H1 (cell line): ENCODE measurements around the gene IKZF1. TPM values are rescaled to one million over a fixed set of nuclear protein-coding genes. Genes with fewer than 3 reads are reported as not detected.

Experiments
- CTCF ChIA-PET: fragments of 300-600 bp; sonication (Branson Sonifier 250); formaldehyde crosslinking; loops from one replicate; lab custom pipeline; 2021; ENCODE audit not compliant: partially characterized antibody; lab: Charles Lee
- POLR2A ChIA-PET: fragments of 300-600 bp; sonication (Branson Sonifier 250); formaldehyde crosslinking; loops from one replicate; lab custom pipeline; 2021; ENCODE audit warnings: inconsistent platforms; ENCODE audit not compliant: partially characterized antibody; lab: Charles Lee
- DNase-seq, 2 experiments: peaks; one replicate each; pipeline versions ENCODE4 v3.0.0 to v3.0.0-alpha.2; 2010 to 2022; ENCODE audit warnings: low spot score in 2 of 2, low read depth in 1 of 2, mixed read lengths in 1 of 2
- FAIRE-seq: peaks from 2 replicates; lab custom pipeline; 2011; peaks lifted over from hg19 to GRCh38; lab: Jason Lieb, UNC
- H2AFZ ChIP-seq: 2 replicates; pipeline ENCODE4 v1.8.1; 2012; ENCODE audit warnings: low read length, inconsistent platforms
- H2AK5ac ChIP-seq: 2 replicates; pipeline ENCODE4 v1.6.1; 2013; ENCODE audit warnings: low read depth, low read length
- H2BK120ac ChIP-seq: replicated peaks from 2 replicates; pipeline ENCODE3; 2013; ENCODE audit warnings: low read depth, low read length, inconsistent platforms
- H2BK12ac ChIP-seq: 2 replicates; pipeline ENCODE4 v1.6.1; 2013; ENCODE audit warnings: low read depth, low read length
- H2BK15ac ChIP-seq: 2 replicates; pipeline ENCODE4 v1.6.1; 2013; ENCODE audit warnings: low read length
- H2BK20ac ChIP-seq: 2 replicates; pipeline ENCODE4 v1.6.1; 2013; ENCODE audit warnings: low read length
- H2BK5ac ChIP-seq: 2 replicates; pipeline ENCODE4 v1.6.1; 2013; ENCODE audit warnings: low read depth, low read length
- H3K14ac ChIP-seq: 2 replicates; pipeline ENCODE4 v1.6.1; 2013; ENCODE audit warnings: inconsistent platforms; ENCODE audit not compliant: insufficient read length
- H3K18ac ChIP-seq: 2 replicates; pipeline ENCODE4 v1.6.1; 2013; ENCODE audit warnings: low read length; ENCODE audit errors: extremely low read depth
- H3K23ac ChIP-seq: 2 replicates; pipeline ENCODE4 v1.6.1; 2013; ENCODE audit warnings: inconsistent platforms; ENCODE audit not compliant: insufficient read length
- H3K23me2 ChIP-seq: 2 replicates; pipeline ENCODE4 v1.6.1; 2013; ENCODE audit warnings: low read depth, low read length
- H3K27ac ChIP-seq: 2 replicates; pipeline ENCODE4 v1.6.1; 2011; ENCODE audit warnings: low read depth, low read length, inconsistent platforms
- H3K27me3 ChIP-seq, 4 experiments: replicated peaks in 1 of 4; 1 replicate in 1 of 4; 2 replicates in 3 of 4; pipeline versions ENCODE4 v1.6.1 to v1.8.1; 2011 to 2013; ENCODE audit warnings: low read length in 3 of 4, mild to moderate bottlenecking in 3 of 4, inconsistent platforms in 2 of 4, mixed read lengths in 2 of 4, moderate library complexity in 1 of 4; ENCODE audit not compliant: control insufficient read depth in 3 of 4, insufficient read depth in 3 of 4; ENCODE audit errors: extremely low read depth in 1 of 4
- H3K36me3 ChIP-seq, 4 experiments: 2 replicates each; pipeline versions ENCODE4 v1.6.1 to v1.8.1; 2011 to 2013; ENCODE audit warnings: mild to moderate bottlenecking in 4 of 4, low read length in 3 of 4, moderate library complexity in 2 of 4, control low read depth in 1 of 4, inconsistent platforms in 1 of 4; ENCODE audit not compliant: insufficient read depth in 4 of 4, control insufficient read depth in 2 of 4
- H3K4ac ChIP-seq: replicated peaks from 2 replicates; pipeline ENCODE3; 2013; ENCODE audit warnings: low read length, low read depth, mixed read lengths, inconsistent platforms; ENCODE audit not compliant: insufficient read length
- H3K4me1 ChIP-seq, 4 experiments: replicated peaks in 1 of 4; 1 replicate in 1 of 4; 2 replicates in 3 of 4; pipeline versions ENCODE4 v1.6.1 to v1.8.1; 2011 to 2013; ENCODE audit warnings: low read length in 3 of 4, inconsistent platforms in 2 of 4, mixed read lengths in 1 of 4; ENCODE audit not compliant: insufficient read depth in 4 of 4, control insufficient read depth in 3 of 4
- H3K4me2 ChIP-seq, 2 experiments: 2 replicates each; pipeline versions ENCODE4 v1.6.1 to v1.8.1; 2011 to 2013; ENCODE audit warnings: low read depth in 2 of 2, low read length in 2 of 2, control low read depth in 1 of 2, inconsistent platforms in 1 of 2, mild to moderate bottlenecking in 1 of 2; ENCODE audit not compliant: insufficient read depth in 1 of 2
- H3K4me3 ChIP-seq, 4 experiments: fragments of 200-600, 300-600 bp in 1 of 4; sonication (generic), shearing (Covaris generic), sonication (Bioruptor Twin) in 1 of 4; 2 replicates each; pipeline versions ENCODE4 v1.5.1 to v1.8.1; 2011 to 2016; ENCODE audit warnings: low read length in 4 of 4, low read depth in 3 of 4, control low read depth in 2 of 4, inconsistent platforms in 2 of 4, mild to moderate bottlenecking in 2 of 4, mixed read lengths in 1 of 4, moderate library complexity in 1 of 4; ENCODE audit not compliant: insufficient read depth in 2 of 4; ENCODE audit errors: extremely low read depth in 1 of 4
- H3K56ac ChIP-seq: replicated peaks from 2 replicates; pipeline ENCODE3; 2013; ENCODE audit warnings: low read depth, mild to moderate bottlenecking, mixed read lengths, low read length, inconsistent platforms; ENCODE audit not compliant: insufficient read length
- H3K79me1 ChIP-seq: 2 replicates; pipeline ENCODE4 v1.6.1; 2013; ENCODE audit warnings: low read depth, low read length, control low read depth
- H3K79me2 ChIP-seq, 2 experiments: 2 replicates each; pipeline versions ENCODE4 v1.6.1 to v1.8.1; 2012 to 2013; ENCODE audit warnings: low read length in 2 of 2, mild to moderate bottlenecking in 2 of 2, inconsistent platforms in 1 of 2; ENCODE audit not compliant: insufficient read depth in 2 of 2, control insufficient read depth in 1 of 2
- H3K9ac ChIP-seq, 4 experiments: replicated peaks in 1 of 4; 1 replicate in 1 of 4; 2 replicates in 3 of 4; pipeline versions ENCODE4 v1.6.1 to v1.8.1; 2011 to 2013; ENCODE audit warnings: low read depth in 3 of 4, low read length in 3 of 4, control low read depth in 2 of 4, mild to moderate bottlenecking in 2 of 4, moderate library complexity in 2 of 4, inconsistent platforms in 1 of 4; ENCODE audit errors: extremely low read depth in 1 of 4
- H3K9me3 ChIP-seq, 2 experiments: 2 replicates each; pipeline versions ENCODE4 v1.6.1 to v1.8.1; 2012 to 2013; ENCODE audit warnings: mild to moderate bottlenecking in 2 of 2, moderate library complexity in 2 of 2, control low read depth in 1 of 2, inconsistent platforms in 1 of 2, low read depth in 1 of 2, low read length in 1 of 2, mixed read lengths in 1 of 2; ENCODE audit not compliant: insufficient read depth in 2 of 2
- H4K20me1 ChIP-seq, 2 experiments: replicated peaks in 1 of 2; 2 replicates each; pipeline versions ENCODE3 to v1.8.1; 2011 to 2013; ENCODE audit warnings: inconsistent platforms in 2 of 2, low read length in 2 of 2, mild to moderate bottlenecking in 1 of 2; ENCODE audit not compliant: insufficient read depth in 2 of 2, control insufficient read depth in 1 of 2
- H4K5ac ChIP-seq: 2 replicates; pipeline ENCODE4 v1.6.1; 2013; ENCODE audit warnings: low read length, low read depth, mixed read lengths, inconsistent platforms; ENCODE audit not compliant: insufficient read length
- H4K8ac ChIP-seq: 2 replicates; pipeline ENCODE4 v1.8.0; 2013; ENCODE audit warnings: mild to moderate bottlenecking, moderate library complexity, low read length, inconsistent platforms; ENCODE audit not compliant: insufficient read depth; ENCODE audit errors: extremely low read depth
- H4K91ac ChIP-seq: replicated peaks from 2 replicates; pipeline ENCODE3; 2013; ENCODE audit warnings: low read length, mixed read lengths, inconsistent platforms; ENCODE audit not compliant: insufficient read length
- CBX5 ChIP-seq: fragments of 300-800, 300-1000 bp; sonication (generic); IDR thresholded peaks from 2 replicates; pipeline ENCODE4 v1.7.1; 2016; ENCODE audit warnings: antibody characterized with exemption, low read length, low read depth
- EZH2 ChIP-seq: fragments of 200-600 bp; sonication (generic); IDR thresholded peaks from 2 replicates; pipeline ENCODE4 v1.7.1; 2012; ENCODE audit warnings: low read depth, mild to moderate bottlenecking, moderate library complexity, low read length, inconsistent platforms; ENCODE audit not compliant: severe bottlenecking
- KDM5A ChIP-seq: fragments of 200-600 bp; IDR thresholded peaks from 2 replicates; pipeline ENCODE4 v1.7.1; 2012; ENCODE audit warnings: mild to moderate bottlenecking, low read length, inconsistent platforms, mixed read lengths
- POLR2A ChIP-seq, 2 experiments: IDR thresholded peaks; 1 replicate in 1 of 2; 2 replicates in 1 of 2; pipeline ENCODE4 v1.6.1; 2011; ENCODE audit warnings: low read depth in 2 of 2, low read length in 2 of 2, mild to moderate bottlenecking in 2 of 2; ENCODE audit errors: control extremely low read depth in 1 of 2
- POU5F1 ChIP-seq: IDR thresholded peaks from 2 replicates; pipeline ENCODE4 v1.6.1; 2011; ENCODE audit warnings: low read depth, mild to moderate bottlenecking, low read length, moderate library complexity
- RBBP5 ChIP-seq: IDR thresholded peaks from 2 replicates; pipeline ENCODE4 v1.7.1; 2012; ENCODE audit warnings: low read depth, mild to moderate bottlenecking, inconsistent platforms, low read length, moderate library complexity, borderline replicate concordance
- WGBS, 2 experiments: shearing (Covaris generic) in 1 of 2; methylation state at CpG; one replicate each; pipeline versions ENCODE4 v1.1.6 to v1.1.7; 2013 to 2015; ENCODE audit warnings: low lambda C conversion rate in 2 of 2, mixed read lengths in 2 of 2, inconsistent platforms in 1 of 2, low coverage in 1 of 2, missing lambda C conversion rate in 1 of 2; ENCODE audit not compliant: insufficient replicate concordance in 2 of 2, insufficient coverage in 1 of 2, insufficient read length in 1 of 2; ENCODE audit errors: extremely low coverage in 1 of 2, missing lambda C conversion rate in 1 of 2; 5-methylcytosine and 5-hydroxymethylcytosine counted together
- polyA plus RNA-seq, 7 experiments: library from polyadenylated mRNA; depleted of rRNA in 3 of 7; stranded (reverse) in 5 of 7; unstranded in 2 of 7; fragments of >200 nt in 5 of 7; fragments of 200-250 nt in 2 of 7; gene quantifications; 1 replicate in 5 of 7; 2 replicates in 1 of 7; 4 replicates in 1 of 7; pipeline versions ENCODE4 v1.2.1 to v1.2.3, GENCODE V29; 2011 to 2013; ENCODE audit warnings: missing spikeins in 2 of 7, mixed read lengths in 2 of 7
- total RNA-seq: library from RNA; stranded (reverse); fragmentation: NEBNext Ultra II Directional; extraction: Animal tissue kit (Norgen Biotek cat#: 25700); gene quantifications from 2 replicates; pipeline ENCODE4 v1.2.1, GENCODE V29; 2021

Gene IKZF1
- total and polyA plus RNA-seq, 2 of the 8 experiments (the other 6 are each of a cell fraction or from before 2014, with no cell fraction given): 0.74 to 1.5 TPM

- 92% methylated on average over 3 of the region's 3 CpGs; no CpG with 5 or more reads in 1 of the 2 experiments for WGBS, 2 experiments
Observed at GRCh38 chr7:50324113-50324512, 19.6 kb downstream of the IKZF1 start.

More at GRCh38 chr7:50324113-50324512, 19.6 kb downstream of the IKZF1 start:
- Histone ChIP-seq H3K18ac (no peak overlapping the region), H3K56ac (no peak overlapping the region), H2BK12ac (no peak overlapping the region), H2BK20ac (no peak overlapping the region), H2BK5ac (no peak overlapping the region), H2BK120ac (no peak overlapping the region), H3K14ac (no peak overlapping the region), H2AK5ac (no peak overlapping the region), H2BK15ac (no peak overlapping the region), H2AFZ (no peak overlapping the region), H3K4me3 (no peak overlapping the region), H3K4me2 (no peak overlapping the region), H3K36me3 (no peaks in the 10 kb centered on the region), H3K23ac (no peak overlapping the region), H3K4me1 (no peaks in the 10 kb centered on the region), H4K5ac (no peak overlapping the region), H4K91ac (no peak overlapping the region), H3K9me3 (no peaks in the 10 kb centered on the region), H3K9ac (no peak overlapping the region), H3K79me2 (no peaks in the 10 kb centered on the region), H4K20me1 (no peaks in the 10 kb centered on the region), H3K23me2 (no peaks in the 10 kb centered on the region), H3K4ac (no peak overlapping the region), H3K79me1 (no peaks in the 10 kb centered on the region), H4K8ac (no peak overlapping the region), H3K27ac (no peak overlapping the region), H3K27me3 (no peaks in the 10 kb centered on the region)
- TF ChIP-seq EZH2: no peak
- no peak for TF ChIP-seq KDM5A
- TF ChIP-seq CBX5: no peak
- TF ChIP-seq POLR2A (IDR thresholded peaks at IDR 0.05; ENCODE audit: control extremely low read depth in 1 of 2, low read depth in 2 of 2, low read length in 2 of 2): no peak
- TF ChIP-seq RBBP5: no peak
- no peak for TF ChIP-seq POU5F1
- FAIRE-seq (no peak), DNase-seq (no peak)
- CTCF ChIA-PET: interaction anchor here (0.6 to 1.6 kb wide), 2 partner anchors 23 to 119 kb away, joined by 3 to 4 read pairs; no protein-coding TSS in a partner anchor
- POLR2A ChIA-PET: no interaction called here
